Measurements from ENCODE around the gene DOK5.

- TF ChIP-seq ZFX (IDR thresholded peaks at IDR 0.05) (no peak), CTCF (conservative IDR thresholded peaks at IDR 0.05) (no peak)
These were observed 37.3 kb downstream of the DOK5 start for GRCh38 chr20:54512694-54513093.
